ENCODE data around the gene EPG5.

GRCh38 chr18:45821026-45821425 is 146.1 kb downstream of the EPG5 start:
- TF ChIP-seq CTCF (IDR thresholded peaks at IDR 0.05), result no peak
- TF ChIP-seq YY1 (IDR thresholded peaks at IDR 0.05; ENCODE audit: low read depth), result no peak
- no peak for TF ChIP-seq RFX5 (IDR thresholded peaks at IDR 0.05; ENCODE audit: low read length)

Measured in SK-N-SH (cell line).